ENCODE results near the gene RSPH6A. TPM values are rescaled to one million over a fixed set of nuclear protein-coding genes. Genes with fewer than 3 reads are reported as not detected.

Gene RSPH6A
- polyA plus RNA-seq, 1 donor from 2014 or later, result not detected

GRCh38 chr19:45767881-45768654 lies 47.0 kb downstream of the RSPH6A start:
- Histone ChIP-seq H3K9me3 (ENCODE audit: low read length) (no peaks in the 10 kb centered on the region), H3K9me2 (ENCODE audit: insufficient read depth, low read length) (no peaks in the 10 kb centered on the region), H3K4me3 (ENCODE audit: low read length) (peak overlapping the region; percentile 68), H3K27me3 (ENCODE audit: insufficient read depth, low read depth, low read length) (peaks cover 22% of the 10 kb centered on the region), H3K4me2 (ENCODE audit: low read length) (no peak overlapping the region), H3F3A (ENCODE audit: insufficient read depth, low read length, poor library complexity, severe bottlenecking) (no peaks in the 10 kb centered on the region), H3K79me2 (replicated peaks; ENCODE audit: insufficient read depth, low read length) (no peaks in the 10 kb centered on the region), H4K20me1 (ENCODE audit: insufficient read depth) (no peaks in the 10 kb centered on the region), H2AFZ (ENCODE audit: low read depth, low read length) (no peak overlapping the region), H3K27ac (ENCODE audit: low read length) (no peak overlapping the region), H3K36me3 (ENCODE audit: insufficient read depth, low read length) (no peaks in the 10 kb centered on the region), H3K9ac (ENCODE audit: low read length) (peak overlapping the region; percentile 38)
- no peak for TF ChIP-seq RAD21 (conservative IDR thresholded peaks at IDR 0.05)
- no peak for TF ChIP-seq SMC3 (conservative IDR thresholded peaks at IDR 0.05; ENCODE audit: poor library complexity)
- TF ChIP-seq EZH2 (IDR thresholded peaks at IDR 0.05; ENCODE audit: borderline replicate concordance, insufficient read depth, low read length, poor library complexity, severe bottlenecking), result no peak
- TF ChIP-seq POLR2AphosphoS5 (IDR thresholded peaks at IDR 0.05), result peak; percentile 39
- TF ChIP-seq TAF1 (IDR thresholded peaks at IDR 0.05; ENCODE audit: low read depth), result no peak
- TF ChIP-seq EP300 (conservative IDR thresholded peaks at IDR 0.05; ENCODE audit: poor library complexity, severe bottlenecking), result no peak
- no peak for TF ChIP-seq REST (IDR thresholded peaks at IDR 0.05; ENCODE audit: borderline replicate concordance)
- peak; percentile 58 for TF ChIP-seq MXI1 (conservative IDR thresholded peaks at IDR 0.05; ENCODE audit: poor library complexity, severe bottlenecking)
- TF ChIP-seq CTCF (IDR thresholded peaks at IDR 0.05; ENCODE audit: poor library complexity, severe bottlenecking), result no peak

GRCh38 chr19:45767410-45767880 lies 47.7 kb downstream of the RSPH6A start:
- Histone ChIP-seq H3K4me2 (ENCODE audit: low read length) (no peak overlapping the region), H3F3A (ENCODE audit: insufficient read depth, low read length, poor library complexity, severe bottlenecking) (no peaks in the 10 kb centered on the region), H3K27ac (ENCODE audit: low read length) (no peak overlapping the region), H3K27me3 (ENCODE audit: insufficient read depth, low read depth, low read length) (peaks cover 22% of the 10 kb centered on the region), H3K4me3 (ENCODE audit: low read length) (peak overlapping the region; percentile 68), H3K9me3 (ENCODE audit: low read length) (no peaks in the 10 kb centered on the region), H4K20me1 (ENCODE audit: insufficient read depth) (no peaks in the 10 kb centered on the region), H3K79me2 (replicated peaks; ENCODE audit: insufficient read depth, low read length) (no peaks in the 10 kb centered on the region), H3K36me3 (ENCODE audit: insufficient read depth, low read length) (no peaks in the 10 kb centered on the region), H2AFZ (ENCODE audit: low read depth, low read length) (no peak overlapping the region), H3K9ac (ENCODE audit: low read length) (peak overlapping the region; percentile 38), H3K9me2 (ENCODE audit: insufficient read depth, low read length) (no peaks in the 10 kb centered on the region)
- TF ChIP-seq RAD21 (conservative IDR thresholded peaks at IDR 0.05) (no peak), REST (IDR thresholded peaks at IDR 0.05; ENCODE audit: borderline replicate concordance) (no peak), TAF1 (IDR thresholded peaks at IDR 0.05; ENCODE audit: low read depth) (no peak), MXI1 (conservative IDR thresholded peaks at IDR 0.05; ENCODE audit: poor library complexity, severe bottlenecking) (no peak), CTCF (IDR thresholded peaks at IDR 0.05; ENCODE audit: poor library complexity, severe bottlenecking) (no peak), EZH2 (IDR thresholded peaks at IDR 0.05; ENCODE audit: borderline replicate concordance, insufficient read depth, low read length, poor library complexity, severe bottlenecking) (no peak), POLR2AphosphoS5 (IDR thresholded peaks at IDR 0.05) (no peak)
